Superior temporal gyrus (tissue), 1 donor: Measurements from ENCODE around the gene SGTA.
A peak's percentile ranks its signal among the peaks of the same experiment; 100 is the strongest.
"Not testable (repeated sequence)": the region's sequence is repeated elsewhere in the genome, so short reads cannot be mapped to it uniquely, and the experiment has no call there.

Experiments
- DNase-seq: peaks from one replicate; pipeline ENCODE4 v3.0.0-alpha.2; 2016; ENCODE audit errors: extremely low spot score

SGTA gene

GRCh38 chr19:2726904-2727639 lies 56.0 kb downstream of the SGTA start:
- no peak for DNase-seq

- no peak for DNase-seq
Observed at GRCh38 chr19:2726160-2726855, 56.8 kb downstream of the SGTA start.

- no peak for DNase-seq
Observed at GRCh38 chr19:2724148-2724557, 58.9 kb downstream of the SGTA start.

- no peak for DNase-seq
Observed at GRCh38 chr19:2723747-2724146, 59.3 kb downstream of the SGTA start.

- DNase-seq = no peak
Observed at GRCh38 chr19:2723345-2723715, 59.7 kb downstream of the SGTA start.

GRCh38 chr19:2722541-2723344 lies 60.3 kb downstream of the SGTA start:
- DNase-seq = peak; percentile 48

- DNase-seq = no peak
Observed at GRCh38 chr19:2721570-2722540, 61.2 kb downstream of the SGTA start.

- no peak for DNase-seq
Observed at GRCh38 chr19:2720777-2721569, 62.1 kb downstream of the SGTA start, which contains the start of gene DIRAS1. TSS of gene DIRAS1 (minus strand) at chr19:2721372. CDS start at chr19:2717806, 3,566 bp downstream.

GRCh38 chr19:2719920-2720776 lies 62.9 kb downstream of the SGTA start:
- peak; percentile 67 for DNase-seq

- DNase-seq = no peak
Observed at GRCh38 chr19:2719232-2719735, 63.8 kb downstream of the SGTA start.

GRCh38 chr19:2717638-2718541 lies 65.2 kb downstream of the SGTA start:
- DNase-seq = no peak

GRCh38 chr19:2716722-2717637 lies 66.1 kb downstream of the SGTA start:
- DNase-seq = no peak

GRCh38 chr19:2716275-2716650 lies 66.8 kb downstream of the SGTA start:
- no peak for DNase-seq

- no peak for DNase-seq
Observed at GRCh38 chr19:2715470-2716274, 67.4 kb downstream of the SGTA start.

- no peak for DNase-seq
Observed at GRCh38 chr19:2714531-2715269, 68.4 kb downstream of the SGTA start.

- DNase-seq = not testable (repeated sequence)
Observed at GRCh38 chr19:2714102-2714501, 69.0 kb downstream of the SGTA start.
